Measurements from ENCODE around the gene SMIM27.

GRCh38 chr9:32551276-32552051, 663 bp upstream of the SMIM27 start:
- TF ChIP-seq GABPA (IDR thresholded peaks at IDR 0.05; ENCODE audit: low read depth) (no peak), REST (IDR thresholded peaks at IDR 0.05; ENCODE audit: insufficient replicate concordance, low read depth) (no peak)
